ENCODE measurements around the gene ASCC3. TPM values are rescaled to one million over a fixed set of nuclear protein-coding genes. Genes with fewer than 3 reads are reported as not detected.
"Not testable (repeated sequence)": the region's sequence is repeated elsewhere in the genome, so short reads cannot be mapped to it uniquely, and the experiment has no call there.

Gene ASCC3
- total and polyA plus RNA-seq, 2 of the 4 experiments (the other 2 are of a cell fraction), result 25.8 to 104 TPM

DNA sequence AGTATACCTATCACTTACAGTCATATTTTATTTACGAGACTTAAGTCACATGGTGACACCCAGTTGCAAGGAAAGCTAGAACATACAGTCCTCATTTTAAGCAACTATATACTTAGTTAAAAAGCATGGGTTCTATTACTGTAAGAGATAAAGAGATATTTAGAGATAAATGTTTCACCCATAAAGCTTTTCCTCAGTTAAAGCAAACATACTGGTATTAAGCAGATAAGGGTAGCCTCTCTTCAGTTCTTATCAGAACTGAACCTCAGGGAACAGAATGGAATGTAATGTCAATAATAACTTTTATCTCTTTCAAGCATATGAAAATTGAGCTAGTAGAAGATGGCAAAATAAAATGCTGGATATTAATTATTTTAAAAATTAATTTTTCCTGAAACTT is 9.9 kb upstream of the ASCC3 start:
- POLR2A ChIA-PET (ENCODE audit: unreplicated experiment), result no interaction called here
- Histone ChIP-seq H3K4me3 (ENCODE audit: insufficient read depth, low read depth, low read length) (no peak overlapping the region), H3K9me1 (ENCODE audit: insufficient read depth, low read length) (no peaks in the 10 kb centered on the region), H2AFZ (replicated peaks; ENCODE audit: low read length, poor library complexity) (no peak overlapping the region), H2AK5ac (ENCODE audit: low read depth, low read length) (no peak overlapping the region), H3K27me3 (ENCODE audit: control insufficient read depth, insufficient read depth, low read length) (no peaks in the 10 kb centered on the region), H3K36me3 (ENCODE audit: control insufficient read depth, insufficient read depth, low read length) (no peaks in the 10 kb centered on the region), H3K27ac (ENCODE audit: insufficient read depth, low read length) (no peak overlapping the region), H2BK120ac (ENCODE audit: low read depth, low read length) (no peak overlapping the region), H3K9ac (ENCODE audit: low read depth, low read length) (no peak overlapping the region), H4K5ac (ENCODE audit: low read depth, low read length) (no peak overlapping the region), H2BK5ac (ENCODE audit: low read depth, low read length, poor library complexity, severe bottlenecking) (no peak overlapping the region), H3K9me3 (ENCODE audit: control insufficient read depth, insufficient read depth, low read length) (no peaks in the 10 kb centered on the region), H3K14ac (replicated peaks; ENCODE audit: low read depth, low read length) (no peak overlapping the region), H3K4me2 (ENCODE audit: low read depth, low read length) (no peak overlapping the region), H3K4ac (ENCODE audit: low read depth, low read length) (no peak overlapping the region), H3K79me1 (ENCODE audit: low read depth in 1 of 2, low read length in 2 of 2) (no peaks in the 10 kb centered on the region), H4K20me1 (ENCODE audit: insufficient read depth, low read length) (no peaks in the 10 kb centered on the region), H4K91ac (ENCODE audit: insufficient read depth, low read depth, low read length) (no peak overlapping the region), H3K56ac (ENCODE audit: extremely low read depth, insufficient read depth, low read length) (no peak overlapping the region), H3K23ac (ENCODE audit: low read depth, low read length) (no peak overlapping the region), H3K4me1 (ENCODE audit: control insufficient read depth, insufficient read depth, low read length) (no peaks in the 10 kb centered on the region), H4K8ac (ENCODE audit: low read depth in 2 of 2, low read length in 2 of 2) (no peak overlapping the region), H3K18ac (ENCODE audit: low read depth, low read length) (no peak overlapping the region), H2AK9ac (replicated peaks; ENCODE audit: low read depth, low read length, poor library complexity) (no peak overlapping the region), H2BK15ac (ENCODE audit: low read depth, low read length) (no peak overlapping the region), H2BK20ac (ENCODE audit: low read depth, low read length) (no peak overlapping the region)
- TF ChIP-seq MAZ (IDR thresholded peaks at IDR 0.05; ENCODE audit: borderline replicate concordance, low read depth, low read length) (no peak), BHLHE40 (IDR thresholded peaks at IDR 0.05; ENCODE audit: low read depth, low read length) (no peak), CHD1 (IDR thresholded peaks at IDR 0.05; ENCODE audit: low read depth, low read length) (no peak), MXI1 (IDR thresholded peaks at IDR 0.05; ENCODE audit: borderline replicate concordance, low read depth, low read length) (no peak), RFX5 (IDR thresholded peaks at IDR 0.05; ENCODE audit: low read depth, low read length) (no peak), FOS (IDR thresholded peaks at IDR 0.05; ENCODE audit: low read depth, low read length) (no peak), POLR2A (IDR thresholded peaks at IDR 0.05; ENCODE audit: low read depth, low read length) (no peak), RCOR1 (IDR thresholded peaks at IDR 0.05; ENCODE audit: insufficient replicate concordance, low read length) (no peak), CEBPB (IDR thresholded peaks at IDR 0.05; ENCODE audit: low read depth, low read length) (no peak)
- TF ChIP-seq, protein P1, sequence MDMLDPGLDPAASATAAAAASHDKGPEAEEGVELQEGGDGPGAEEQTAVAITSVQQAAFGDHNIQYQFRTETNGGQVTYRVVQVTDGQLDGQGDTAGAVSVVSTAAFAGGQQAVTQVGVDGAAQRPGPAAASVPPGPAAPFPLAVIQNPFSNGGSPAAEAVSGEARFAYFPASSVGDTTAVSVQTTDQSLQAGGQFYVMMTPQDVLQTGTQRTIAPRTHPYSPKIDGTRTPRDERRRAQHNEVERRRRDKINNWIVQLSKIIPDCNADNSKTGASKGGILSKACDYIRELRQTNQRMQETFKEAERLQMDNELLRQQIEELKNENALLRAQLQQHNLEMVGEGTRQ (IDR thresholded peaks at IDR 0.05; ENCODE audit: low read depth, low read length), result no peak
- DNase-seq (no peak), ATAC-seq (ENCODE audit: low read depth) (peak; percentile 39)
- in situ Hi-C loops (cut with MboI; ENCODE audit: low sequenced_read_pairs), result no loop called here
- dilution Hi-C loops (cut with HindIII; ENCODE audit: low sequenced_read_pairs, unreplicated experiment), result no loop called here
- no TSS peak for BruUV-seq (replicated peaks)
- CTCF ChIA-PET, result no interaction called here
- no CpG with 5 or more reads among the region's 1 CpG for WGBS, 2 experiments (ENCODE audit: extremely low coverage in 2 of 2, insufficient read length in 1 of 2)
- intact Hi-C loops (cut with micrococcal nuclease), result no loop called here

DNA sequence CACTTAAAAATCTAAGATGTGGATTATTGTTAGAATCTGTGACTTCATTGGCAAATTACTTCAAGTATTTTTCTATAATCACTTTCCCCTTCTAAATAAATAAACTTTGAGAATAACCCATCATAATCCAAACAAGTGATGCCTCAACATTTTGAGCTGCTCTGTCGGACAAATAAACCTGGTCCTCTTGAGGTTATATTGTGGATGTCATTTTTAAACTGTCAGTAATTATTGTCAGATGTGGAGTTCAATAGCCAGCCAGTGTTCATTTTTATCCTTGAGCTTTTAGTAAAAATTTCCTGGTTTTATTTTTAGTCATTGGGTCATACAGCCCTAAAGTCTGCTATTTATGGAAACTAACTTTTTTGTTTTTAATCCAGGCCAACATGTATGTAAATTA is 9.5 kb upstream of the ASCC3 start:
- WGBS, 2 experiments (ENCODE audit: extremely low coverage in 2 of 2, insufficient read length in 1 of 2), result no CpG with 5 or more reads among the region's 1 CpG
- POLR2A ChIA-PET (ENCODE audit: unreplicated experiment); H3K4ac ChIP-seq (ENCODE audit: low read depth, low read length): not testable (repeated sequence)

More for the DNA sequence above, 9.5 kb upstream of the ASCC3 start:
- H3K27me3 ChIP-seq (ENCODE audit: control insufficient read depth, insufficient read depth, low read length); H3K4me2 ChIP-seq (ENCODE audit: low read depth, low read length); H2BK120ac ChIP-seq (ENCODE audit: low read depth, low read length); in situ Hi-C loops (cut with MboI; ENCODE audit: low sequenced_read_pairs); H2BK5ac ChIP-seq (ENCODE audit: low read depth, low read length, poor library complexity, severe bottlenecking); H4K5ac ChIP-seq (ENCODE audit: low read depth, low read length); H3K27ac ChIP-seq (ENCODE audit: insufficient read depth, low read length); H4K91ac ChIP-seq (ENCODE audit: insufficient read depth, low read depth, low read length); H4K8ac ChIP-seq (ENCODE audit: low read depth in 2 of 2, low read length in 2 of 2); H3K23ac ChIP-seq (ENCODE audit: low read depth, low read length); H3K9me1 ChIP-seq (ENCODE audit: insufficient read depth, low read length); H3K18ac ChIP-seq (ENCODE audit: low read depth, low read length); H3K9me3 ChIP-seq (ENCODE audit: control insufficient read depth, insufficient read depth, low read length); H3K4me1 ChIP-seq (ENCODE audit: control insufficient read depth, insufficient read depth, low read length); H2AFZ ChIP-seq (replicated peaks; ENCODE audit: low read length, poor library complexity); H2AK9ac ChIP-seq (replicated peaks; ENCODE audit: low read depth, low read length, poor library complexity); H3K14ac ChIP-seq (replicated peaks; ENCODE audit: low read depth, low read length); BruUV-seq (replicated peaks); CTCF ChIA-PET; H2AK5ac ChIP-seq (ENCODE audit: low read depth, low read length); H3K56ac ChIP-seq (ENCODE audit: extremely low read depth, insufficient read depth, low read length); H4K20me1 ChIP-seq (ENCODE audit: insufficient read depth, low read length); H3K4me3 ChIP-seq (ENCODE audit: insufficient read depth, low read depth, low read length); H3K9ac ChIP-seq (ENCODE audit: low read depth, low read length); intact Hi-C loops (cut with micrococcal nuclease); H3K36me3 ChIP-seq (ENCODE audit: control insufficient read depth, insufficient read depth, low read length); dilution Hi-C loops (cut with HindIII; ENCODE audit: low sequenced_read_pairs, unreplicated experiment); H3K79me1 ChIP-seq (ENCODE audit: low read depth in 1 of 2, low read length in 2 of 2); H2BK15ac ChIP-seq (ENCODE audit: low read depth, low read length); H2BK20ac ChIP-seq (ENCODE audit: low read depth, low read length): not testable (repeated sequence)
- peak; percentile 69 for ATAC-seq (ENCODE audit: low read depth)
- peak; percentile 17 for DNase-seq
